Activated naive CD8-positive, alpha-beta T cell treated with anti-CD3 and anti-CD28 coated beads, Interleukin-2, amount 50 U/mL, for 16 hours (primary cell): ENCODE data around the gene LENG1.
"Not testable (repeated sequence)": the region's sequence is repeated elsewhere in the genome, so short reads cannot be mapped to it uniquely, and the experiment has no call there.

Experiments
- DNase-seq: peaks from one replicate; pipeline ENCODE4 v3.0.0-alpha.2; 2020; ENCODE audit warnings: low read depth, low spot score

The LENG1 gene

DNA sequence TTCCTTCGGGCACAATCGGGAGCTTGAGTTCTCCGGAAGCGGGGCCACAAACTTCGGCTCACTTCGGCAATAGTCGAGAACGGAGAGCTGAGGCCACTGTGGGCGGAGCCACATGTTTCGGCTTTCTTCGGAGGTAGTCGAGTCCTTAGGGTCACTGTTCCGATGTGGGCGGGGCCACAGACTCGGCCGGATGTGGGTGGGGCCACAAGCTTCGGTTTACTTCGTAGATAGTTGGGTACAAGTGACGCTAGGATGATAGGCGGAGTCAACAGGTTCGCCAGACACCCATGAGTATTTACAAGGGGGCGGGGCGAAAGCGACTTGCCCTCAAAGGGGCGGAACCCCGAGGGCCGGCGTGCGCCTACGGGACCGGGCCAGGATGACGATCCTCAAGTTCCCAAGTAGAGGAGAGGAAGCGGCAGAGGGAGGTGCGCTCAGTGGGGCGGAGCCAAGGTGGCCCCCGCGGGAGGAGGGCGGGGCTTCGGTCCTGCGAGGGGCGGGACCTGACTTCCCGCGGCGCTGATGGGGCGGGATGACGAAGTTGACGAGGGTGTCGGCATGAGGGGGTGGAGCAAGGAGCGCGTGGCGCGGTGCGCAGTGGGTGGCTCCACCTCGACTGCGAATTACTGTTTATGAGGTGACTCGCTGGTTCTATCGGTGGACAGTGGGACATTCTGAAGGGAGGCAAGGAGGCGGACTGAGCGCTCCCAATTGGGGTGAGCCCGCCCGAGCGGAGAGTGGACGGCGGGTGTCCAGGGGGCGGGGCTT, 30.4 kb upstream of the LENG1 start:
- peak; percentile 100 for DNase-seq

DNA sequence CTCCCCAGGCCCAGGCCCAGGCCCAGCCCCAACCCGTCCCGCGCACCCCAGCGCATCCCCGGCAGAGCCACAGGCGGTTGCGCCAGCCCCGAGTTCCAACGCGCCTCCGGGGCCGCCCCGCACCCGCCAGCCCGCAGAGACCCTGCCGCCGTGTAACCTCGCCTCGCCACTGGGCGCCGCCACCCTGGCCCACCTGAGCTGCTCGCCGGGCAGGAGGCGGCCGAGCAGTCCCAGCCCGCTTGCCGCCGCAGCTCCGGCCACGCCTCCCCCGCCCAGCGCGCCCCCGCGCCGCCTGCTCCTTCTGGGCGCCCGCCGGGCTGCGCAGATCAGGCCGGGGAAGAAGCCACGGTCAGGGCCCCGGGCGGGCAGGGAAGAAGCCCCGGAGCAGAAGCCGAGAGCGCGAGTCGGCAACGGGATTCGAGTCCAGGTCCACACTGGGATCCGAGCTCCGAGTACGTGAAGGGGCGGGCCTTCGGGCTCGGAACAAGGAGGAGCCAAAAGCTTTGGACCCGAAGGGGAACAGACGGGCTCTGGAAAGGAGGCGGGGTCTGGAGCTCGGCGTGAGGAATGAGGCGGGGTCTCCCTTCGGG, 29.7 kb upstream of the LENG1 start, which contains the start of gene MBOAT7:
Gene MBOAT7 (minus strand): TSS at position 436 of the 590 bp plus-strand sequence. CDS start 1,072 bp downstream, outside the sequence.
- DNase-seq: no peak

DNA sequence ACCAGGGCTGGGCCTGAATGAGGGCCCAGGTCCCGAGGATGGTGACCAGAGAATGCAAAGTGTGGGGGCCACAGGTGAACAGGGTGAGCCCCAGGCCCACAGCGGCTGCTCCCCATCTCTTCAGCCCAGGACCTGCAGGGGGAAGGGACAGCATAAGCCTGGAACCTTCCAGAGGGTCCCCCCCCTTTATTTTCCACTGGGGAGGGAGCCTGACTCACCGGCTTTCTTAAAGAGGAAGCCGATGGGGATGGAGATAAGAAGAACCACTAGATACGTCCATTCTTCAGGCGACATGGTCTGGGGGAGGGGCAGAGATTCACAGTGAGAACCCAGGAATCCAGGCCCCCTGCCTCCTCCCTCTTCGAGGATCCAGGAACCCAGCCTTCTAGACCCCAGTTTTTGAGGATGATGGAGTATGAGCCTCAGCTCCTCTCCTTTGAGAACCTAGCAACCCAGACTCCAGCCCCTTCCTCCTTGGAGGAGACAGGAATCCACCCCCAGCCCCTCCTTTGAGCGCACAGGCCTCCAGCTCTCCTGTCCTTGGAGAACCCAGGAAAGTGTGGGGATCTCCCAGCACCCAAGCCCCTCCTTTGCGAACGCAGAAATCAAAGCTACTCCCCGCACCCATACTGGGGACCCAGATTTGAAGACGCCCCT, 28.8 kb upstream of the LENG1 start:
- no peak for DNase-seq

DNA sequence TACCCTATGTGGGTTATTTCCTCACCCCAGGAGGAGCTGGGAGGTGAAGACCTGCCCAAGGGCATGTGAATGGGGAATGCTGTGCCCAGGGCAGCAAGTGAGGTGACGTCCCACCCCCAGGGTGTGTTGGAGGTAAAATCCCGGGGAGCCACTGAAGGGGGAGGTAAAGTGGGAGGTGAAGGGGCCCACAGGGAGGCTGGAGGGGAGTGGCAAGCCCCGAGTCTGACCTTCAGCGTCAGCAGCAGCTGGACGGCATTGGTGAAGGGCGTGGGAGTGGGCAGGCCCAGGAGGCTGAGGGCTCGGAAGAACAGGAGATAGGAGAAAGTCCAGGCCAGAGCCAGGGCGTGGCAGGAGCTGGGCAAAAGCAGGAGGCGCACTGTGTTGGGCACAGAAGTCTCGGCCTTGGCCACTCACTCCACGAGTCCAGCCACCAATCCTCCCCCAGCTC, 27.4 kb upstream of the LENG1 start:
- no peak for DNase-seq

DNA sequence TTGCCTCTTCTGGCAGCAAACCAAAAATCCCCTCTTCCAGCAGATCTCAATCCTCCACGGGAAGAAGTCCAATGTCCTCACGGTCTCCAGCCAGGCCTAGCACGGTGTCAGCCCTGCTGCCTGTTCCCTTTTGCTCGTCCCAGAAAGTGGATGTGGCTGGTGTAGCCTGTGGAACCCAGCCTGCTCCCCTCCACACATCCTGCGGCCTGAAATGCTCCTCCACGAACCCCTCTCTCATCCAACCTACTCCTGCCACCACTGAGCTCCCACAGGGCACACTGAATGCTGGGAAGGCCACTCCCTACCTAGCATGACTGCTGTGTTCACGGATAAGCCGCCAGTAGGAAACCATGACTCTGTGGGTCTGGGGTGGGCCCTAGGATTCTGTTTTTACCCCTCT, 26.8 kb upstream of the LENG1 start:
- DNase-seq: no peak

DNA sequence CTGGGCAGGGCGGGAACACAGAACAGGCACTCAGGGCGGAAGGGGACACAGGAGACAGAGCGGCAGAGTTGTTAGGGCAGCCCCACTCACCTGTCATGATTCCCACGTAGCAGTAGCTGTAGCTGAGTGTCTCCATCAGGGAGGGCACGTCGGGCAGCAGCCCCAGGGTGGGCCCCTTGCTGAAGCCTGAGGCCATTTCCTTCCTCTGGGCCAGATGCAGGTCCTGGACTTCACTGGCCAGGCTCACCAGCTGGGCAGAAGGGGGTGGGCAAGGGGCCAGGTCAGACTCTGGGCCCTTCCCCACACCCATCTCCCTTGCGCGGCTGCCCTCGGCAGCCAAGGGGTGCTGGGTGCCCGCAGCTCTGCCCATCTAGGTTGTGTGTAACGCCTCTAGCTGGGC, 23.9 kb upstream of the LENG1 start:
- no peak for DNase-seq

DNA sequence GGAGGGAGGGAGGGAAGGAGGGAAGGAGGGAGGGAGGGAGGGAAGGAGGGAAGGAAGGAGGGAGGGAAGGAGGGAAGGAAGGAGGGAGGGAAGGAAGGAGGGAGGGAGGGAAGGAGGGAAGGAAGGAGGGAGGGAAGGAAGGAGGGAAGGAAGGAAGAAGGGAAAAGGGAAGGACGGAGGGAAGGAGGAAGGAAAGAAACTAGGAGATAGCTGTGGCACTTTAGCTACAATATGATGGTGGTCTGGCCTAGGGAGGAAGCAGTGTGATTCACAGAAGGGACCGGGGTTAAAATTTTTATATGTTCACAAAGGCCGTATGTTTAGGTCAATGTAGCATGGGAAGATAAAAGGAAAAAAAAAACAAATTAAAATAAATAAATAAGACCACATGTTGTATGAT, 22.4 kb upstream of the LENG1 start:
- not testable (repeated sequence) for DNase-seq

DNA sequence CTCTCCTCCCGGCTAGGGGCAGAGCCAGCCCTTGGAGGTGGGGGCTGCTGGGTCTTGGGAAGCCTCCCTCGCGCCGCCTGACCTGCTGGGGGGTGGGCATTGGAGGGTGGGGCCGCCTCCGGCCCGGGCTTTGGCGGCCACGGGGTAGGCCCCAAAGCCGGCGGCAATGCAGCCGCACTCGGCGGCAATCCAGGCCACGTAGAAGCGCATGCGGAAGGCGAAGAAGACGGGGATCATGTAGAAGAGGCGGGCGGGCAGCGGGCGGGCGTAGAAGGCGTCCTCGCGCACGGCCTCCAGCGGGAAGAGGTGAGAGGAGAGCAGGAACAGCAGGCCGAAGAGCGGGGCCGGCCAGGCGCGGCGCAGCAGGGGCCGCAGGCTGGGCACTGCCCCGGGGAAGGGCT, 21.2 kb upstream of the LENG1 start:
- no peak for DNase-seq

DNA sequence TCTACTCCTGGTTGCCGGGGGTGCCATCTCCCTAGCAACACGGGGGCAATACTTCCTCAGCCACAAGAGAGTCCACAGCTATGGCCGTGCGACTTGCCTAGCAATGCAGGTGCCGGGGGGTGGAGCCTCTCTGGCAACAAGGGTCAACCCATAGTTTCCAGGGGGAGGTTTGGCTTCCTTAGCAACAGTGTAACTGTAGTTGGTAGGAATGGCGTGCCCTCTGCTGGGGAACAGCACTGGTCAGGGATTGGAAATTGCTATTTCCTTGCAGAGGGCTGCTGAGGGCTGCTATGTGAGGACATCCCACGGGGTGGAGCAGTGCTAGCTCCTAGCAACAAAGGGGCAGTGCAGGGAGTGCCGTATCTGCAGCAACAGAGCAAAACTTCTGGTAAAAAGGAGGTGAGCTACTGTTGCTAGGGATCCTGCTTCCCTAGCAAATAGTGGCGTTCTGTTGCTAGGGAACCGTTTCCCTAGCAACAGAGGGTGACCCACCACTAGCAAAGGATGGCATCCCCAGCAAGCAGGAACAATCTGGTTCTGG, 20.5 kb upstream of the LENG1 start:
- no peak for DNase-seq

DNA sequence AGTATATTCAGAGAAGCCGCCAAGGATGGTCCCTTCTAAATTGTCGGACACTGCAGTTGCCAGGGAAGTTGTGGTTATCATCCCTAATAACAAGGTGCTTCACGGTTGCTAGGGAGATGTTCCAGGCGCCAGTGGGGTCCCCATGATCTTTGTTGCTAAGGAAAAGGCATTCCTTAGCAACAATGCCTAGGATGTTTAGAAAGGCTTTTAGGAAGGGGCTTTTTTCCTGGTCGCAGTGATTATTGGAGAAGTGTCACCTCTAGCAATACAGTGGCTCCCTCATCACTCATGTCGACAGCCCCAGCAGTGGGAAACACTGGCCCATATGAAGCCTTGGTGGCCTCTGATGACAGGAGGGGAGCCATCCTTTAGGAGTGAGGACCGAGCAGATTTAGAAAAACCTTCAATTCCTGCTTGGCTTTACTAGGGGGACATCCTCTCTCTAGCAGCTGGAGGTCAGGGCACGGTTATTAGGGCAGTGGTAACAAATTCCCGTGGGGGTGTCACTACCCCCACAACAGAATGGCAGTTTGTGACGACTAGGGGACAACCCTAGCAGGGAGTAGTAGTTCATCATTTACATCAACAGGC, 19.8 kb upstream of the LENG1 start:
- DNase-seq: no peak

DNA sequence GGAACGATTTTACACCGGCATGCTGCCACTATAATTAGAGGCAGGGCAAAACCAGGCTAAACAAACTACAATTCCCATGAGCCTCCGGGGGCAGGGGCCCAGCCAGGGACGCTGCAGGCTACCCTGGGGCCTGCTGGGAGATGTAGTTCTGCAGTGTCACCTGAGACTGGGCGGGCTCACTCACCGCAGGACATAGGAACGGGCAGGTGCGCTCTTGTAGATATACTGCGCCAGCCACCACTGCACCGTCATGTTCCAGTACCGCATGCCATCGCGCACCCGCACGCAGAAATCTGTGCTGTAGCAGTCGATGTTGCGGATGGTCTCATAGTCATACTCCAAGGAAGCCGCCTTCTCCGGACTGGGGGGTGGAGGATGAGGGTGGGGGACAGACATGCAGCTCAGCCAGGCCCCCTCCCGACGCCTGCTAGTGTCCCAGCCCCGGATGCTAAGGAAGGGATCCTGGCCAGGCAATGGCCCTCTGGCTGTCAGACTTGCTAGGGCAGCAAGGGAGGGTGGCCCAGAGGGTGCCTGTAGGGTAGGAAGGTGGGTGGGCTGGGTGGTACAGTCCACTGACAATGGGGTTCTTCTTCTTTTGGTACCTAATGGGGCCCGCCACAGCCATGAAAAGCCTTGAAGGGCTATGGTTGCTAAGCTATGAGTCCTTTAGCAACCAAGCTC, 19.2 kb upstream of the LENG1 start:
- no peak for DNase-seq

DNA sequence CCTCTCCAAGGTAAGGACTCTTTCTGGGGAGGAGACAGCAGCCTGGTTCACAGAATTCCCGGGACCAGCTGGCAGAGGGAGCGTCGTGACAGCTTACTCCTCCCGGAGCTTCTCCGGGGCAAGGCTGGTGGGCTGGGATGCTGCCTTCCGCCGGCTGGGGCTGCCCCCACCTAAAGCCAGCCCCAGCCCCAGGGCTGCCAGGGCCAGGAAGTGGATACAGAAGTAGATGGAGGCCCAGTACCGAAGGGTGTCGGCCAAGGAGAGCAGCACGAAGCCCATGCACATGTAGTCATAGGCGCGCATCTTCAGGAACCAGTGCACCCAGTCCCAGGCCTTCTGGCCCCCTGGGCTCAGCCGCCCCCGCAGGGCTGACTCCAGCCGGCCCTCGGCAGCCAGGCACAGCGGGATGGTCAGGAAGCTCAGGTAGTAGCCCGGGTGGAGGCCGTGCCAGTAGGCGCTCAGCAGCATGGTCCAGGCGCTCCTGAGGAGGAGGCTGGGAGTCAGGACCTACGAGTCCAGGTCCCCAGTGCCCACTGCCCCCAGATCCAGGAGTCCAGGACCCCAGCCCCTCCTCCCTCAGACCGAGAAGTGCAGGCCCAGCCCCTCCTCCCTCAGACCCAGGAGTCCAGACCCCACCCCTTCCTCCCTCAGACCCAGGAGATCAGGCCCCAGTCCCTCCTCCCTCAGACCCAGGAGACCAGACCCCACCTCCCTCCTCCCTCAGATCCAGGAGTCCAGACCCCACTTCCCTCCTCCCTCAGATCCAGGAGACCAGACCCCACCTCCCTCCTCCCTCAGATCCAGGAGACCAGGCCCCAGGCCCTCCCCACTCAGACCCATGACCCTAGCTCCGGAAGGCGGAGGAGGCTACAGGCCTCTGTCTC, 14.7 kb upstream of the LENG1 start:
- no peak for DNase-seq

DNA sequence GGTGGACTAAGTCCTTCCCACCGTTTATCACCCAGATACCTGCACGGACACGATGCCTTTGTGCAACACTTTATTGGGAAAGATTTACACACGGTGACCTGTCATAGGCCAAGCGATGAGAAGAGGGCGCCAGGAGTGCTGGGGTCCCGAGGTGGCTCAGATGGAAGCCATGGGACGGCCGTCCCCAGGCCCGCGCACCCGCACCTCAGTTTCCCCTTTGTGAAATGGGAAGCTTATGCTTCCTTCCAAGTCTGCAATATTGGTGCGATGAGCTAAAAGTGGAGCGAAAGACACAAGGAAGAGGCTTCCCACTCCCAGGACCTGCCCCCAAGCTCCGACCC, 13.8 kb upstream of the LENG1 start:
- DNase-seq: no peak

DNA sequence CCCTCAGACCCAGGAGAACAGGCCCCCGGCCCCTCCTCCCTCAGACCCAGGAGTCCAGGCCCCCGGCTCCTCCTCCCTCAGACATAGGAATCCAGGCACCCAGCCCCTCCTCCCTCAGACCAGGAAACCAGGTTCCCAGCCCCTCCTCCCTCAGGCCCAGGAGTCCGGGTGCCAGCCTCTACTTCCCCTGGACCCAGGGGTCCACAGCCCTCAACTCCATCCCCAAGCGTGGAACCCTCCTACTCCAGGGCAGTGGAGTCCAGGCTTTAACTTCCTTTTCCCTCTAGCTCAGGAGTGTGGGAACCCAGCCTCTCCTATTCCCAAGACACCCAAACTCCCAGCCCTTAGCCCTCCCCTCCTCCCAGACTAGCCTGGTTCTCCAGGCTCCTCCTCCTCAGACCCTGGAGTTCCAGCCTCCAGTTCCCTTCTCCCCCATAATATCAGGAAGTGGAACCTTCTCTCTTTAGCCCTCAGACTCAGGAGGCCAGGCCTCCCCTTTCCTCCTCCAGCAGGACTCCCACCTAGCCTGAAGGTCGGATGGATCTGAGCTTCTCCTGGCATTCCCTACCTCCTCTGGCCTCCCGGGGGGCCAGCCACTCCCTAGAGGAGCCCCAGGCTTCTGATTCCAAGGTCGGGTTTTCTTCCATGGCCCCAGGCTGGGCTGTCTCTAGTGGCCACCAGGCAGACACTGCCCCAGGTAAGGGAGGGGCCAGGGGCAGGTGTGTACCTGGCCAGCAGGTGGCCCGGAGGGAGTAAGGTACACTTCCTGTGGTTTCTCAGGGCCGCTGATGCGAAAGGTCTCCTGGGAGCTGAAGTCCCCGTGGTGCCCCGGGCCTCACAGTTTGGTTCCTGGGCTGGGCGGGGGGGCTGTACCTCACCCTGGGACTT, 13.2 kb upstream of the LENG1 start, which contains the start of gene TMC4:
Gene TMC4 (minus strand): TSS at position 690 of the 888 bp plus-strand sequence. CDS start 43 bp downstream, at position 647.
- DNase-seq: no peak

DNA sequence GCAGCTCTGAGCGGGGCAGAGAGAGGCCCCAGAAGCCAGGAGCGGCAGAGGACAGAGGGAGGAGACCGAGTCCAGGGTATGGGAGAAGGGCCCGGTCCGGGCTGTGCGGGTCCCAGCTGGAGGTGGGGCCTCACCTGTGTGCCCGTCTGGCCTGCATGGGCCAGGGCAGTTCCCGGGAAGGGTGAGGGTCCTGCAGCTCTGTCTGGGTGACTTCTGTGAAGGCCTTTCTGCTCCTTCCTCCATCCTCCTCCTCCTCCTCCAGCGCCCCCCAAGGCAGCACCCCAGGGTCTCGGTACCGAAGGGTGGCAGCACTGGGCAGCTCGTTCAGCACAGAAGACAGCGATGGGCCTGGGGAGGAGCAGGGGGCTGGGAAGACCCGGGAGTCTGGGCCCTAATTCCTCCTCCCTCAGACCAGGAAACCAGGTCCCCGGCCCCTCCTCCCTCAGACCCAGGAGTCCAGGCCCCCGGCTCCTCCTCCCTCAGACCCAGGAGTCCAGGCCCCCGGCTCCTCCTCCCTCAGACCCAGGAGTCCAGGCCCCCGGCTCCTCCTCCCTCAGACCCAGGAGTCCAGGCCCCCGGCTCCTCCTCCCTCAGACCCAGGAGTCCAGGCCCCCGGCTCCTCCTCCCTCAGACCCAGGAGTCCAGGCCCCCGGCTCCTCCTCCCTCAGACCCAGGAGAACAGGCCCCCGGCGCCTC, 12.4 kb upstream of the LENG1 start:
- DNase-seq: not testable (repeated sequence)

DNA sequence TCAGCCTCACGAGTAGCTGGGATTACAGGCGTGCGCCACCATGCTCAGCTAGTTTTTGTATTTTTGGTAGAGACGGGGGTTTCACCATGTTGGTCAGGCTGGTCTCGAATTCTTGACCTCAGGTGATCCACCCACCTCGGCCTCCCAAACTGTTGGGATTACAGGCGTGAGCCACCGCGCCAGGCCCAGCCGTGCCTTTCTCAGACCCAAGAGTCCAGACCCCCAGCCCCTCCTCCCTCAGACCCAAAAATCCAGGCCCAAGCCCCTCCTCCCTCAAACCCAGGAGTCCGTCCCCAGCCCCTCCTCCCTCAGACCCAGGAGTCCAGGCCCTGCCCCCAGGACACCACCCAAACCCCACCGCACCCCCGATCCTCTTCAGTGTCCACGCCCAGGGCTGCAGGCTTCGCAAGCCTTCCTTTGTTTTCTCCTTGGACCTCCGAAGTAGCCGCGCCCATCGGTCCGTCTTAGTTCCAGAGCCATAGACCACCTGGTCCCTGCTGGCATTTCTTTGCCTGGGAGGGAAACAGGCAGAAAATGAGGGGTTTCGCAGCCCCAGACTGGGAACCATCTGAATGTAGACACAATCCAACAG, 9.7 kb upstream of the LENG1 start:
- no peak for DNase-seq

DNA sequence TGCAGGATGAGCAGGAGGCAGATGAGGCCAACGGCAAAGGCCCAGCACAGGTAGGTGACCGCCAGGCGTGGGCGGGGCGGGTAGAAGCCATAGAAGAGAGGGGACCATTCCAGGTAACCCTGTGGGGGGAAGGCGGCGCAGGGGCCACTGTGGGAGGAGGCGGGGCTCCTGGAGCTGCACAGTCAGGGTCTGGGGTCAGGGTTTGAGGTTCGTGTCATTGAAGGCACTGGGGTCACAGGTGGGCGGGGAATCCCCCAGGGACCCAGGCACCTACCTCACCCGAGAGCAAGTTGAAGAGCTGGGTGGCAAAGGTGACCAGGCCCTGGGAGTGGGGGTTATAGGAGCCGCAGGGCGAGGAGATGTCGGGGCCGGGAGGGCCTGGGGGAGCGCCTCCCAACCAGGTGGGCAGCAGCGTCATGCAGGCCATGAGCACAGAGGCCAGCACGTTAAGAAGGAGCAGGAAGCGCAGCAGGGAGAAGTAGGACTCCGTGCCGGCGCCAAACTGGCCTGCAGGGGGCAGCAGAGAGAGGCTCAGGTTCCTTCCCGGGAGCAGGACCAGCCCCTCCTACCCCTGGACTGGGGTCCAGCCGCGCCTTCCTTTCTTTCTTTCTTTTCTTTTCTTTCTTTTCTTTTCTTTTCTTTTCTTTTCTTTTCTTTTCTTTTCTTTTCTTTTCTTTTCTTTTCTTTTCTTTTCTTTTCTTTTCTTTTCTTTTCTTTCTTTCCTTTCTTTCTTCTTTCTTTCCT, 8.8 kb upstream of the LENG1 start:
- DNase-seq: peak; percentile 81

DNA sequence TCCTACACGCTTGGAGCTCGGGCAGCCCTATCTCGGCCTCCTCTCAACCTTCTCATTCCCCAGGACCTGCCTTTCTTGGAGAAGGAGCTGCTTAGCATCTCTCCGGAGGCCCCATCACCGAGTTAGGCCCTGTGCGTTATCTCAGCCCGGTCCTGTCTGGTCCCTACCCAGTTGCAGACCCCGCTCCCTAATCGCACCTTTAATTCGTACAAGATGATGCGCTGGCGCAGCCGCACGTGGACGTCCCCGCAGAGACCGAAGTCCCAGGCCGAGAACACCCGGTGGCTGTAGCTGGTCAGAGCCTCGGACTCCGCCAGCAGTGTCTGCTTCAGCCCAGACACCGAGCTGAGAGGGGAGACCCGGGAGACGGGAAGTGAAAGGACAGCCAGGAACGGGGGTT, 5.7 kb upstream of the LENG1 start:
- DNase-seq: no peak
